Panc1 (cell line): Measurements from ENCODE around the gene DSG3.

ENCODE experiments used
- CTCF ChIP-seq: fragments of 450-650 bp; IDR thresholded peaks from 2 replicates; pipeline ENCODE4 v1.5.1; 2017; ENCODE audit warnings: mild to moderate bottlenecking
- POLR2AphosphoS5 ChIP-seq: IDR thresholded peaks from 2 replicates; pipeline ENCODE4 v1.6.1; 2012; ENCODE audit warnings: mild to moderate bottlenecking, low read depth, low read length, moderate library complexity
- REST ChIP-seq, 2 experiments: IDR thresholded peaks; 2 replicates each; pipeline ENCODE4 v1.6.1; 2011 to 2012; ENCODE audit warnings: low read depth in 2 of 2, control low read depth in 1 of 2, low read length in 1 of 2, mild to moderate bottlenecking in 1 of 2, moderate library complexity in 1 of 2; ENCODE audit not compliant: insufficient read depth in 1 of 2
- SIN3A ChIP-seq: IDR thresholded peaks from 2 replicates; pipeline ENCODE4 v1.6.1; 2012; ENCODE audit warnings: low read depth, mild to moderate bottlenecking, low read length, moderate library complexity, borderline replicate concordance; ENCODE audit not compliant: insufficient read depth

- TF ChIP-seq CTCF (no peak), POLR2AphosphoS5 (no peak), REST (IDR thresholded peaks at IDR 0.05; ENCODE audit: insufficient read depth in 1 of 2, low read depth in 2 of 2, low read length in 1 of 2) (no peak), SIN3A (no peak)
Observed at GRCh38 chr18:31469629-31470028, 22.1 kb downstream of the DSG3 start.
